Uterus (tissue), 2 donors: ENCODE results near the gene PAPSS2.

Experiments used
- CTCF ChIP-seq, 4 experiments: fragments of 200-600 bp in 2 of 4; fragments of 450-650 bp in 2 of 4; sonication (generic) in 2 of 4; IDR thresholded peaks; one replicate each; pipeline ENCODE4 v1.5.1; 2016 to 2019; ENCODE audit warnings: antibody characterized with exemption in 4 of 4, mild to moderate bottlenecking in 2 of 4, moderate library complexity in 1 of 4
- POLR2A ChIP-seq, 2 donors: fragments of 450-650 bp; IDR thresholded peaks; one replicate each; pipeline ENCODE4 v1.6.1; 2016; ENCODE audit warnings: antibody characterized with exemption in 2 of 2, mild to moderate bottlenecking in 1 of 2, moderate library complexity in 1 of 2

GRCh38 chr10:87733081-87733480 lies 73.4 kb downstream of the PAPSS2 start:
- TF ChIP-seq CTCF (IDR thresholded peaks at IDR 0.05) = no peak
- TF ChIP-seq POLR2A (IDR thresholded peaks at IDR 0.05) = no peak
